IMR-90 (cell line): Measurements from ENCODE around the gene SFT2D3. TPM values are rescaled to one million over a fixed set of nuclear protein-coding genes. Genes with fewer than 3 reads are reported as not detected.

Experiments used
- ATAC-seq: fragments of 200-7000 bp; cut with Tn5 transposase; 2 replicates; pipeline ENCODE4 v1.9.1; 2020; ENCODE audit warnings: low read depth, mild to moderate bottlenecking, moderate library complexity
- BruUV-seq: library from RNA; stranded (reverse); fragments of 400-500 nt; replicated peaks from 2 replicates; lab custom pipeline; 2021; lab: Mats Ljungman, UMichigan
- CTCF ChIA-PET: fragments of 300-600 bp; formaldehyde crosslinking; extraction: SDS; loops from one replicate; lab custom pipeline; 2021; ENCODE audit warnings: antibody characterized with exemption; lab: Yijun Ruan, JAX
- POLR2A ChIA-PET: fragments of 300-600 bp; sonication (Branson Sonifier 250); formaldehyde crosslinking; loops from one replicate; lab custom pipeline; 2022; ENCODE audit warnings: antibody characterized with exemption; ENCODE audit not compliant: unreplicated experiment; lab: Charles Lee
- DNase-seq: peaks from one replicate; pipeline ENCODE4 v3.0.0; 2013
- H2AFZ ChIP-seq: replicated peaks from 2 replicates; pipeline ENCODE3; 2013; ENCODE audit warnings: low read length, mild to moderate bottlenecking; ENCODE audit not compliant: poor library complexity
- H2AK5ac ChIP-seq: 2 replicates; pipeline ENCODE4 v1.6.1; 2013; ENCODE audit warnings: low read depth, low read length, inconsistent platforms
- H2AK9ac ChIP-seq: replicated peaks from 2 replicates; pipeline ENCODE3; 2013; ENCODE audit warnings: mild to moderate bottlenecking, low read depth, low read length, moderate library complexity; ENCODE audit not compliant: poor library complexity
- H2BK120ac ChIP-seq: 2 replicates; pipeline ENCODE4 v1.6.1; 2013; ENCODE audit warnings: low read depth, low read length, inconsistent platforms
- H2BK15ac ChIP-seq: 3 replicates; pipeline ENCODE4 v1.6.1; 2013; ENCODE audit warnings: low read depth, low read length, inconsistent platforms
- H2BK20ac ChIP-seq: 2 replicates; pipeline ENCODE4 v1.6.1; 2013; ENCODE audit warnings: low read depth, mild to moderate bottlenecking, inconsistent platforms, low read length, moderate library complexity
- H2BK5ac ChIP-seq: 2 replicates; pipeline ENCODE4 v1.6.1; 2013; ENCODE audit warnings: mild to moderate bottlenecking, low read depth, low read length, inconsistent platforms; ENCODE audit not compliant: poor library complexity, severe bottlenecking
- H3K14ac ChIP-seq: replicated peaks from 2 replicates; pipeline ENCODE4 v1.6.1; 2013; ENCODE audit warnings: low read depth, low read length, inconsistent platforms
- H3K18ac ChIP-seq: 2 replicates; pipeline ENCODE4 v1.6.1; 2013; ENCODE audit warnings: low read depth, low read length, control low read depth
- H3K23ac ChIP-seq: 2 replicates; pipeline ENCODE4 v1.6.1; 2013; ENCODE audit warnings: low read depth, low read length, inconsistent platforms
- H3K27ac ChIP-seq: 2 replicates; pipeline ENCODE4 v1.5.1; 2013; ENCODE audit warnings: mild to moderate bottlenecking, control low read depth, low read length; ENCODE audit not compliant: insufficient read depth
- H3K27me3 ChIP-seq: 2 replicates; pipeline ENCODE4 v1.6.1; 2013; ENCODE audit warnings: low read length; ENCODE audit not compliant: control insufficient read depth, insufficient read depth
- H3K36me3 ChIP-seq: 2 replicates; pipeline ENCODE4 v1.6.1; 2013; ENCODE audit warnings: low read length, mixed read lengths; ENCODE audit not compliant: control insufficient read depth, insufficient read depth
- H3K4ac ChIP-seq: 2 replicates; pipeline ENCODE4 v1.6.1; 2013; ENCODE audit warnings: low read depth, low read length, inconsistent platforms
- H3K4me1 ChIP-seq: 2 replicates; pipeline ENCODE4 v1.6.1; 2013; ENCODE audit warnings: low read length, mixed read lengths; ENCODE audit not compliant: control insufficient read depth, insufficient read depth
- H3K4me2 ChIP-seq: 2 replicates; pipeline ENCODE4 v1.6.1; 2013; ENCODE audit warnings: low read depth, mild to moderate bottlenecking, control low read depth, low read length, moderate library complexity
- H3K4me3 ChIP-seq: 2 replicates; pipeline ENCODE4 v1.5.1; 2013; ENCODE audit warnings: low read depth, mild to moderate bottlenecking, control low read depth, low read length, moderate library complexity; ENCODE audit not compliant: insufficient read depth
- H3K56ac ChIP-seq: 2 replicates; pipeline ENCODE4 v1.6.1; 2013; ENCODE audit warnings: low read length, inconsistent platforms; ENCODE audit not compliant: insufficient read depth; ENCODE audit errors: extremely low read depth
- H3K79me1 ChIP-seq, 2 experiments: 2 replicates each; pipeline ENCODE4 v1.6.1; 2013; ENCODE audit warnings: low read length in 2 of 2, inconsistent platforms in 1 of 2, low read depth in 1 of 2
- H3K9ac ChIP-seq: 2 replicates; pipeline ENCODE4 v1.6.1; 2013; ENCODE audit warnings: low read depth, low read length, control low read depth
- H3K9me1 ChIP-seq: 2 replicates; pipeline ENCODE4 v1.6.1; 2013; ENCODE audit warnings: low read length, inconsistent platforms; ENCODE audit not compliant: insufficient read depth
- H3K9me3 ChIP-seq: 2 replicates; pipeline ENCODE4 v1.6.1; 2013; ENCODE audit warnings: low read length; ENCODE audit not compliant: control insufficient read depth, insufficient read depth
- H4K20me1 ChIP-seq: 2 replicates; pipeline ENCODE4 v1.6.1; 2013; ENCODE audit warnings: low read length, inconsistent platforms; ENCODE audit not compliant: insufficient read depth
- H4K5ac ChIP-seq: 2 replicates; pipeline ENCODE4 v1.6.1; 2013; ENCODE audit warnings: mild to moderate bottlenecking, low read depth, low read length, control low read depth
- H4K8ac ChIP-seq, 2 experiments: 2 replicates each; pipeline ENCODE4 v1.6.1; 2013; ENCODE audit warnings: low read depth in 2 of 2, low read length in 2 of 2, control low read depth in 1 of 2, inconsistent platforms in 1 of 2
- H4K91ac ChIP-seq: 2 replicates; pipeline ENCODE4 v1.6.1; 2013; ENCODE audit warnings: low read depth, low read length, inconsistent platforms; ENCODE audit not compliant: insufficient read depth
- BHLHE40 ChIP-seq: fragments of 150-350 bp; IDR thresholded peaks from 2 replicates; pipeline ENCODE4 v1.6.1; 2016; ENCODE audit warnings: mild to moderate bottlenecking, low read depth, low read length
- CEBPB ChIP-seq: IDR thresholded peaks from 2 replicates; pipeline ENCODE4 v1.6.1; 2012; ENCODE audit warnings: low read depth, low read length, improper control_type of control experiment
- CHD1 ChIP-seq: IDR thresholded peaks from 2 replicates; pipeline ENCODE4 v1.6.1; 2012; ENCODE audit warnings: low read depth, low read length, improper control_type of control experiment
- CTCF ChIP-seq: conservative IDR thresholded peaks from 2 replicates; pipeline ENCODE4 v1.5.1; 2012; ENCODE audit warnings: mild to moderate bottlenecking, low read depth, low read length, improper control_type of control experiment
- ELK1 ChIP-seq: fragments of 150-350 bp; IDR thresholded peaks from 2 replicates; pipeline ENCODE4 v1.6.1; 2016; ENCODE audit warnings: low read depth, mild to moderate bottlenecking, low read length, moderate library complexity, borderline replicate concordance
- FOS ChIP-seq: fragments of 150-350 bp; IDR thresholded peaks from 2 replicates; pipeline ENCODE4 v1.6.1; 2016; ENCODE audit warnings: low read depth, low read length
- MAFK ChIP-seq: IDR thresholded peaks from 2 replicates; pipeline ENCODE4 v1.6.1; 2012; ENCODE audit warnings: low read depth, low read length, improper control_type of control experiment
- MAZ ChIP-seq: IDR thresholded peaks from 2 replicates; pipeline ENCODE4 v1.6.1; 2012; ENCODE audit warnings: low read depth, mild to moderate bottlenecking, low read length, improper control_type of control experiment, moderate library complexity, borderline replicate concordance
- MXI1 ChIP-seq: IDR thresholded peaks from 2 replicates; pipeline ENCODE4 v1.6.1; 2012; ENCODE audit warnings: low read depth, mild to moderate bottlenecking, low read length, moderate library complexity, borderline replicate concordance
- NFE2L2 ChIP-seq: fragments of 150-350 bp; IDR thresholded peaks from 2 replicates; pipeline ENCODE4 v1.6.1; 2016; ENCODE audit warnings: low read depth, mild to moderate bottlenecking, low read length
- POLR2A ChIP-seq: IDR thresholded peaks from 2 replicates; pipeline ENCODE4 v1.6.1; 2012; ENCODE audit warnings: mild to moderate bottlenecking, low read depth, low read length
- RAD21 ChIP-seq: IDR thresholded peaks from 2 replicates; pipeline ENCODE4 v1.6.1; 2012; ENCODE audit warnings: low read length, improper control_type of control experiment
- RFX5 ChIP-seq: IDR thresholded peaks from 2 replicates; pipeline ENCODE4 v1.8.0; 2012; ENCODE audit warnings: low read depth, mild to moderate bottlenecking, low read length, moderate library complexity
- WGBS, 2 experiments: methylation state at CpG; one replicate each; pipeline versions ENCODE4 v1.1.5 to v1.1.7; 2013; ENCODE audit warnings: missing lambda C conversion rate in 2 of 2; ENCODE audit not compliant: insufficient read length in 1 of 2; ENCODE audit errors: extremely low coverage in 2 of 2; 5-methylcytosine and 5-hydroxymethylcytosine counted together
- dilution Hi-C: fragments of 300-500 bp; cut with HindIII; formaldehyde crosslinking; loops from one replicate; pipeline ENCODE4 v1.14.3; 2018; ENCODE audit warnings: low sequenced_read_pairs; ENCODE audit not compliant: unreplicated experiment
- in situ Hi-C: fragments of 300-500 bp; cut with MboI; formaldehyde crosslinking; loops from 3 replicates; pipeline ENCODE4 v1.14.3; 2019; ENCODE audit warnings: low sequenced_read_pairs, inconsistent platforms, mixed read lengths
- intact Hi-C: fragments of 100-400 bp; cut with micrococcal nuclease; formaldehyde crosslinking; loops from 2 replicates; pipeline ENCODE4 v1.10.0; 2022
- polyA plus RNA-seq, 3 experiments: library from polyadenylated mRNA; depleted of rRNA; stranded (reverse); fragments of >200 nt; gene quantifications; 2 replicates each; pipeline ENCODE4 v1.2.3, GENCODE V29; 2012; ENCODE audit warnings: low replicate concordance in 1 of 3
- total RNA-seq: library from RNA; depleted of rRNA; stranded (reverse); fragments of >200 nt; gene quantifications from 2 replicates; pipeline ENCODE4 v1.2.3, GENCODE V29; 2012

Gene SFT2D3
- total and polyA plus RNA-seq, 2 of the 4 experiments (the other 2 are of a cell fraction) = 2.5 to 3.1 TPM

GRCh38 chr2:127681976-127682857 lies 19.1 kb upstream of the SFT2D3 start:
- ATAC-seq (no peak), DNase-seq (no peak)
- Histone ChIP-seq H3K18ac (no peak overlapping the region), H2BK15ac (no peak overlapping the region), H3K23ac (no peak overlapping the region), H2BK120ac (no peak overlapping the region), H3K56ac (no peak overlapping the region), H4K8ac (no peak overlapping the region), H3K36me3 (no peaks in the 10 kb centered on the region), H3K9me1 (peaks cover 5% of the 10 kb centered on the region; the same call in 1 of the 2 replicates), H3K4me1 (peaks cover 4% of the 10 kb centered on the region), H3K9me3 (no peaks in the 10 kb centered on the region), H2BK5ac (no peak overlapping the region), H4K20me1 (no peaks in the 10 kb centered on the region), H3K27me3 (peaks cover 16% of the 10 kb centered on the region), H2AK5ac (no peak overlapping the region), H3K14ac (no peak overlapping the region), H3K9ac (no peak overlapping the region), H3K4me3 (no peak overlapping the region), H2BK20ac (no peak overlapping the region), H3K27ac (no peak overlapping the region), H3K79me1 (no peaks in the 10 kb centered on the region), H3K4me2 (no peak overlapping the region), H4K5ac (no peak overlapping the region), H3K4ac (no peak overlapping the region), H4K91ac (no peak overlapping the region), H2AFZ (no peak overlapping the region), H2AK9ac (no peak overlapping the region)
- no TSS peak for BruUV-seq
- WGBS, 2 experiments = no CpG with 5 or more reads among the region's 6 CpGs
- ChIA-PET POLR2A (interaction anchor here (1.1 kb wide), 1 partner anchor 9 kb away, joined by 3 read pairs; no protein-coding TSS in a partner anchor), CTCF (no interaction called here)
- intact Hi-C loops = no loop called here
- in situ Hi-C loops = no loop called here
- TF ChIP-seq RAD21 = no peak
- TF ChIP-seq BHLHE40 = no peak
- TF ChIP-seq POLR2A = no peak
- TF ChIP-seq NFE2L2 = no peak
- no peak for TF ChIP-seq ELK1
- no peak for TF ChIP-seq RFX5
- no peak for TF ChIP-seq MAZ
- no peak for TF ChIP-seq CHD1
- TF ChIP-seq MAFK = no peak
- TF ChIP-seq FOS = no peak
- no peak for TF ChIP-seq MXI1
- TF ChIP-seq CTCF = no peak
- TF ChIP-seq CEBPB = no peak
- dilution Hi-C loops = no loop called here
